NCI-H2029 (cell line): Measurements from ENCODE around the gene ADGRF1.
"Not testable (repeated sequence)": the region's sequence is repeated elsewhere in the genome, so short reads cannot be mapped to it uniquely, and the experiment has no call there.

Experiments used
- DNase-seq: peaks from one replicate; lab custom pipeline; 2025; lab: John Stamatoyannopoulos, UW

Gene ADGRF1

GRCh38 chr6:47042275-47042791 lies at the start of gene ADGRF1:
TSS of gene ADGRF1 (minus strand) at chr6:47042332. CDS start at chr6:47029061, 13,271 bp downstream.
- DNase-seq: no peak

GRCh38 chr6:47090881-47091280 lies 48.7 kb upstream of the ADGRF1 start:
- no peak for DNase-seq

GRCh38 chr6:47089473-47089872 lies 47.3 kb upstream of the ADGRF1 start:
- DNase-seq: not testable (repeated sequence)

GRCh38 chr6:47086051-47086770 lies 44.1 kb upstream of the ADGRF1 start:
- no peak for DNase-seq

- DNase-seq: no peak
These were observed 42.5 kb upstream of the ADGRF1 start for GRCh38 chr6:47084610-47085009.

GRCh38 chr6:47083586-47084047 lies 41.5 kb upstream of the ADGRF1 start:
- DNase-seq: peak; percentile 86

GRCh38 chr6:47080083-47080596 lies 38.0 kb upstream of the ADGRF1 start:
- DNase-seq: no peak

GRCh38 chr6:47079638-47080037 lies 37.5 kb upstream of the ADGRF1 start:
- no peak for DNase-seq

GRCh38 chr6:47078991-47079390 lies 36.9 kb upstream of the ADGRF1 start:
- no peak for DNase-seq

- no peak for DNase-seq
These were observed 34.6 kb upstream of the ADGRF1 start for GRCh38 chr6:47076422-47077344.

GRCh38 chr6:47075741-47076421 lies 33.7 kb upstream of the ADGRF1 start:
- DNase-seq: no peak

GRCh38 chr6:47075168-47075567 lies 33.0 kb upstream of the ADGRF1 start:
- DNase-seq: no peak

GRCh38 chr6:47073125-47074110 lies 31.3 kb upstream of the ADGRF1 start:
- DNase-seq: no peak

GRCh38 chr6:47072667-47073066 lies 30.5 kb upstream of the ADGRF1 start:
- DNase-seq: no peak

GRCh38 chr6:47071681-47072080 lies 29.5 kb upstream of the ADGRF1 start:
- no peak for DNase-seq

GRCh38 chr6:47070461-47070860 lies 28.3 kb upstream of the ADGRF1 start:
- DNase-seq: no peak

- no peak for DNase-seq
These were observed 27.0 kb upstream of the ADGRF1 start for GRCh38 chr6:47069156-47069555.

GRCh38 chr6:47066418-47066817 lies 24.3 kb upstream of the ADGRF1 start:
- no peak for DNase-seq

- no peak for DNase-seq
These were observed 22.1 kb upstream of the ADGRF1 start for GRCh38 chr6:47064274-47064673.

GRCh38 chr6:47062346-47062745 lies 20.2 kb upstream of the ADGRF1 start:
- DNase-seq: no peak
